Measurements from ENCODE around the gene DCTN3.

Gene DCTN3

GRCh38 chr9:34612788-34613390 is 7.4 kb downstream of the DCTN3 start:
- no peaks in the 10 kb centered on the region for H3K9me3 ChIP-seq (ENCODE audit: insufficient read depth, low read depth, low read length)
- H3K27me3 ChIP-seq (ENCODE audit: insufficient read depth, low read length) = peaks cover 9% of the 10 kb centered on the region
- 0 out of 2 replicates have a peak, but pooled peaks cover 8% of the 10 kb centered on the region for H3K36me3 ChIP-seq (ENCODE audit: insufficient read depth, low read length)
- 0 out of 2 replicates have a peak, but pooled peaks cover 5% of the 10 kb centered on the region for H3K4me1 ChIP-seq (ENCODE audit: insufficient read depth, low read length)
- H3K4me3 ChIP-seq (ENCODE audit: low read length) = peak overlapping the region; percentile 89
- 6% methylated on average over 15 of the region's 15 CpGs for WGBS
- H3K27ac ChIP-seq (ENCODE audit: low read depth, low read length) = no peak overlapping the region
- H3K9ac ChIP-seq (ENCODE audit: low read depth, low read length) = no peak overlapping the region

GRCh38 chr9:34611811-34612787 is 8.2 kb downstream of the DCTN3 start, which contains the start of gene RPP25L:
TSS of gene RPP25L (minus strand) at chr9:34612097. CDS start at chr9:34611296, 801 bp downstream.
- 2% methylated on average over 77 of the region's 77 CpGs for whole genome bisulfite sequencing
- Histone ChIP-seq H3K27me3 (ENCODE audit: insufficient read depth, low read length) (peaks cover 9% of the 10 kb centered on the region), H3K27ac (ENCODE audit: low read depth, low read length) (peak within 1 kb of the TSS; percentile 54)

GRCh38 chr9:34611251-34611810 is 9.0 kb downstream of the DCTN3 start:
- Histone ChIP-seq H3K4me3 (ENCODE audit: low read length) (peak overlapping the region; percentile 89), H3K9ac (ENCODE audit: low read depth, low read length) (peak overlapping the region; percentile 91), H3K27ac (ENCODE audit: low read depth, low read length) (peak overlapping the region; percentile 54), H3K4me1 (ENCODE audit: insufficient read depth, low read length) (0 out of 2 replicates have a peak, but pooled peaks cover 5% of the 10 kb centered on the region), H3K9me3 (ENCODE audit: insufficient read depth, low read depth, low read length) (no peaks in the 10 kb centered on the region), H3K27me3 (ENCODE audit: insufficient read depth, low read length) (peaks cover 9% of the 10 kb centered on the region), H3K36me3 (ENCODE audit: insufficient read depth, low read length) (no peaks in the 10 kb centered on the region)
- 57% methylated on average over 10 of the region's 10 CpGs for WGBS

More at GRCh38 chr9:34611811-34612787, 8.2 kb downstream of the DCTN3 start, which contains the start of gene RPP25L:
- Histone ChIP-seq H3K36me3 (ENCODE audit: insufficient read depth, low read length) (0 out of 2 replicates have a peak, but pooled peaks cover under 1% of the 10 kb centered on the region), H3K9me3 (ENCODE audit: insufficient read depth, low read depth, low read length) (no peaks in the 10 kb centered on the region), H3K4me3 (ENCODE audit: low read length) (peak within 1 kb of the TSS; percentile 89), H3K9ac (ENCODE audit: low read depth, low read length) (peak within 1 kb of the TSS; percentile 91), H3K4me1 (ENCODE audit: insufficient read depth, low read length) (0 out of 2 replicates have a peak, but pooled peaks cover 5% of the 10 kb centered on the region)

GRCh38 chr9:34610434-34611206 is 9.7 kb downstream of the DCTN3 start:
- no peak overlapping the region for H3K27ac ChIP-seq (ENCODE audit: low read depth, low read length)

GRCh38 chr9:34607331-34607730 is 13.0 kb downstream of the DCTN3 start:
- H3K27ac ChIP-seq (ENCODE audit: low read depth, low read length) = no peak overlapping the region
- H3K27me3 ChIP-seq (ENCODE audit: insufficient read depth, low read length) = peaks cover 7% of the 10 kb centered on the region
- no peaks in the 10 kb centered on the region for H3K36me3 ChIP-seq (ENCODE audit: insufficient read depth, low read length)
- no peak overlapping the region for H3K9ac ChIP-seq (ENCODE audit: low read depth, low read length)
- H3K9me3 ChIP-seq (ENCODE audit: insufficient read depth, low read depth, low read length) = no peaks in the 10 kb centered on the region
- H3K4me3 ChIP-seq (ENCODE audit: low read length) = no peak overlapping the region
- WGBS = 60% methylated on average over 2 of the region's 2 CpGs
- H3K4me1 ChIP-seq (ENCODE audit: insufficient read depth, low read length) = 0 out of 2 replicates have a peak, but pooled peaks cover 5% of the 10 kb centered on the region

More at GRCh38 chr9:34610434-34611206, 9.7 kb downstream of the DCTN3 start:
- Histone ChIP-seq H3K4me1 (ENCODE audit: insufficient read depth, low read length) (0 out of 2 replicates have a peak, but pooled peaks cover 5% of the 10 kb centered on the region), H3K36me3 (ENCODE audit: insufficient read depth, low read length) (no peaks in the 10 kb centered on the region), H3K9me3 (ENCODE audit: insufficient read depth, low read depth, low read length) (no peaks in the 10 kb centered on the region), H3K4me3 (ENCODE audit: low read length) (peak overlapping the region; percentile 89), H3K9ac (ENCODE audit: low read depth, low read length) (no peak overlapping the region), H3K27me3 (ENCODE audit: insufficient read depth, low read length) (peaks cover 11% of the 10 kb centered on the region)
- WGBS = 91% methylated on average over 20 of the region's 20 CpGs

- H3K27me3 ChIP-seq (ENCODE audit: insufficient read depth, low read length) = peaks cover 6% of the 10 kb centered on the region; the same call in 1 of the 2 replicates
- no peak overlapping the region for H3K27ac ChIP-seq (ENCODE audit: low read depth, low read length)
- WGBS = 88% methylated on average over 3 of the region's 3 CpGs
Observed at GRCh38 chr9:34606905-34607304, 13.4 kb downstream of the DCTN3 start.

GRCh38 chr9:34606190-34606589 is 14.1 kb downstream of the DCTN3 start:
- Histone ChIP-seq H3K27me3 (ENCODE audit: insufficient read depth, low read length) (peaks cover 6% of the 10 kb centered on the region; the same call in 1 of the 2 replicates), H3K9me3 (ENCODE audit: insufficient read depth, low read depth, low read length) (no peaks in the 10 kb centered on the region), H3K4me1 (ENCODE audit: insufficient read depth, low read length) (0 out of 2 replicates have a peak, but pooled peaks cover 5% of the 10 kb centered on the region), H3K4me3 (ENCODE audit: low read length) (no peak overlapping the region), H3K27ac (ENCODE audit: low read depth, low read length) (no peak overlapping the region), H3K9ac (ENCODE audit: low read depth, low read length) (no peak overlapping the region), H3K36me3 (ENCODE audit: insufficient read depth, low read length) (no peaks in the 10 kb centered on the region)

More at GRCh38 chr9:34606905-34607304, 13.4 kb downstream of the DCTN3 start:
- no peaks in the 10 kb centered on the region for H3K36me3 ChIP-seq (ENCODE audit: insufficient read depth, low read length)
- H3K9ac ChIP-seq (ENCODE audit: low read depth, low read length) = no peak overlapping the region
- H3K4me3 ChIP-seq (ENCODE audit: low read length) = no peak overlapping the region
- H3K4me1 ChIP-seq (ENCODE audit: insufficient read depth, low read length) = 0 out of 2 replicates have a peak, but pooled peaks cover 8% of the 10 kb centered on the region
- H3K9me3 ChIP-seq (ENCODE audit: insufficient read depth, low read depth, low read length) = no peaks in the 10 kb centered on the region

GRCh38 chr9:34603610-34604231 is 16.6 kb downstream of the DCTN3 start:
- no peaks in the 10 kb centered on the region for H3K36me3 ChIP-seq (ENCODE audit: insufficient read depth, low read length)
- no peak overlapping the region for H3K9ac ChIP-seq (ENCODE audit: low read depth, low read length)
- WGBS = 72% methylated on average over 4 of the region's 4 CpGs
- peaks cover 6% of the 10 kb centered on the region; the same call in 1 of the 2 replicates for H3K27me3 ChIP-seq (ENCODE audit: insufficient read depth, low read length)
- no peaks in the 10 kb centered on the region for H3K9me3 ChIP-seq (ENCODE audit: insufficient read depth, low read depth, low read length)
- H3K4me1 ChIP-seq (ENCODE audit: insufficient read depth, low read length) = 0 out of 2 replicates have a peak, but pooled peaks cover 2% of the 10 kb centered on the region
- no peak overlapping the region for H3K27ac ChIP-seq (ENCODE audit: low read depth, low read length)
- H3K4me3 ChIP-seq (ENCODE audit: low read length) = no peak overlapping the region

GRCh38 chr9:34601937-34602573 is 18.2 kb downstream of the DCTN3 start:
- 0 out of 2 replicates have a peak, but pooled peaks cover 2% of the 10 kb centered on the region for H3K4me1 ChIP-seq (ENCODE audit: insufficient read depth, low read length)
- H3K36me3 ChIP-seq (ENCODE audit: insufficient read depth, low read length) = no peaks in the 10 kb centered on the region
- no peak overlapping the region for H3K4me3 ChIP-seq (ENCODE audit: low read length)
- WGBS = 64% methylated on average over 6 of the region's 6 CpGs
- H3K27me3 ChIP-seq (ENCODE audit: insufficient read depth, low read length) = peaks cover 6% of the 10 kb centered on the region; the same call in 1 of the 2 replicates
- no peaks in the 10 kb centered on the region for H3K9me3 ChIP-seq (ENCODE audit: insufficient read depth, low read depth, low read length)
- no peak overlapping the region for H3K27ac ChIP-seq (ENCODE audit: low read depth, low read length)
- no peak overlapping the region for H3K9ac ChIP-seq (ENCODE audit: low read depth, low read length)
